HEK293 (cell line): ENCODE results near the gene THRAP3.

Source experiments
- CTCF ChIA-PET: fragments of 350-600 bp; formaldehyde crosslinking; extraction: SDS; loops from one replicate; lab custom pipeline; 2021; ENCODE audit warnings: antibody characterized with exemption; lab: Yijun Ruan, JAX
- POLR2A ChIA-PET: fragments of 300-600 bp; formaldehyde crosslinking; extraction: SDS; loops from one replicate; lab custom pipeline; 2020; ENCODE audit warnings: antibody characterized with exemption, inconsistent platforms; lab: Yijun Ruan, JAX
- H3K27ac ChIP-seq: fragments of 200-500 bp; sonication (Bioruptor generic); 2 replicates; pipeline ENCODE4 v1.5.1; 2014; ENCODE audit warnings: low read depth, low read length, control low read depth, inconsistent platforms; ENCODE audit errors: extremely low read depth
- H3K36me3 ChIP-seq, 2 experiments: fragments of 200-500 bp in 1 of 2; sonication (Bioruptor generic) in 1 of 2; 1 replicate in 1 of 2; 2 replicates in 1 of 2; pipeline ENCODE4 v1.5.1; 2014 to 2017; ENCODE audit warnings: inconsistent platforms in 2 of 2, low read length in 2 of 2; ENCODE audit not compliant: control insufficient read depth in 2 of 2, insufficient read depth in 1 of 2
- H3K4me1 ChIP-seq: fragments of 200-500 bp; sonication (Bioruptor generic); 2 replicates; pipeline ENCODE4 v1.5.1; 2014; ENCODE audit warnings: mild to moderate bottlenecking, low read length, inconsistent platforms; ENCODE audit not compliant: control insufficient read depth, insufficient read depth
- H3K4me3 ChIP-seq: 2 replicates; pipeline ENCODE4 v1.5.1; 2011; ENCODE audit warnings: low read depth, mild to moderate bottlenecking, control low read depth, low read length, moderate library complexity
- H3K9me3 ChIP-seq: fragments of 200-500 bp; sonication (Bioruptor generic); 2 replicates; pipeline ENCODE4 v1.5.1; 2014; ENCODE audit warnings: low read depth, low read length, inconsistent platforms; ENCODE audit not compliant: control insufficient read depth, insufficient read depth
- EGR2 ChIP-seq: fragments of 450-650 bp; formaldehyde crosslinking; IDR thresholded peaks from 2 replicates; pipeline ENCODE4 v1.5.1; 2016; ENCODE audit warnings: low read depth, missing biosample characterization, missing genetic modification characterization
- HOXD13 ChIP-seq: sonication (generic); formaldehyde crosslinking; IDR thresholded peaks from 2 replicates; pipeline ENCODE4 v1.8.0; 2022; ENCODE audit warnings: missing genetic modification reagents, borderline replicate concordance
- SALL2 ChIP-seq: fragments of 450-650 bp; formaldehyde crosslinking; IDR thresholded peaks from 2 replicates; pipeline ENCODE4 v1.5.0; 2017; ENCODE audit warnings: missing biosample characterization, mild to moderate bottlenecking, missing genetic modification characterization, borderline replicate concordance
- SP3 ChIP-seq: fragments of 450-650 bp; formaldehyde crosslinking; IDR thresholded peaks from 2 replicates; pipeline ENCODE4 v1.5.1; 2016; ENCODE audit warnings: missing biosample characterization, missing genetic modification characterization
- WT1 ChIP-seq: fragments of 450-650 bp; formaldehyde crosslinking; IDR thresholded peaks from 2 replicates; pipeline ENCODE4 v1.5.1; 2016; ENCODE audit warnings: missing biosample characterization, missing genetic modification characterization
- ZFHX2 ChIP-seq: fragments of 450-650 bp; formaldehyde crosslinking; conservative IDR thresholded peaks from 2 replicates; pipeline ENCODE4 v1.5.1; 2016; ENCODE audit warnings: missing biosample characterization, missing genetic modification characterization
- ZNF157 ChIP-seq: fragments of 450-650 bp; formaldehyde crosslinking; IDR thresholded peaks from 2 replicates; pipeline ENCODE4 v1.5.1; 2016; ENCODE audit warnings: missing biosample characterization, missing genetic modification characterization
- ZNF48 ChIP-seq: fragments of 450-650 bp; formaldehyde crosslinking; IDR thresholded peaks from 2 replicates; pipeline ENCODE4 v1.5.1; 2016; ENCODE audit warnings: missing biosample characterization, missing genetic modification characterization
- ZNF501 ChIP-seq: fragments of 450-650 bp; formaldehyde crosslinking; IDR thresholded peaks from 2 replicates; pipeline ENCODE4 v1.5.1; 2016; ENCODE audit warnings: missing biosample characterization, missing genetic modification characterization
- ZNF529 ChIP-seq: fragments of 450-650 bp; formaldehyde crosslinking; IDR thresholded peaks from 2 replicates; pipeline ENCODE4 v1.5.1; 2017; ENCODE audit warnings: missing genetic modification characterization, missing biosample characterization; ENCODE audit not compliant: insufficient replicate concordance
- ZNF544 ChIP-seq: fragments of 450-650 bp; formaldehyde crosslinking; IDR thresholded peaks from 2 replicates; pipeline ENCODE4 v1.5.0; 2017; ENCODE audit warnings: missing biosample characterization, missing genetic modification characterization
- ZNF555 ChIP-seq: fragments of 450-650 bp; formaldehyde crosslinking; conservative IDR thresholded peaks from 2 replicates; pipeline ENCODE4 v1.5.1; 2017; ENCODE audit warnings: missing biosample characterization, mild to moderate bottlenecking, missing genetic modification characterization, inconsistent platforms
- ZNF654 ChIP-seq: fragments of 450-650 bp; formaldehyde crosslinking; IDR thresholded peaks from 2 replicates; pipeline ENCODE4 v1.5.1; 2016; ENCODE audit warnings: low read depth, missing biosample characterization, missing genetic modification characterization
- ZNF664 ChIP-seq: fragments of 450-650 bp; formaldehyde crosslinking; IDR thresholded peaks from 2 replicates; pipeline ENCODE4 v1.5.1; 2016; ENCODE audit warnings: missing biosample characterization, missing genetic modification characterization
- ZNF670 ChIP-seq: fragments of 450-650 bp; formaldehyde crosslinking; IDR thresholded peaks from 2 replicates; pipeline ENCODE4 v1.5.1; 2016; ENCODE audit warnings: missing biosample characterization, missing genetic modification characterization, low read depth
- ZNF677 ChIP-seq: fragments of 450-650 bp; IDR thresholded peaks from 2 replicates; pipeline ENCODE4 v1.5.0; 2018; ENCODE audit warnings: missing biosample characterization, mild to moderate bottlenecking, missing genetic modification characterization, moderate library complexity
- ZNF776 ChIP-seq: fragments of 450-650 bp; formaldehyde crosslinking; IDR thresholded peaks from 2 replicates; pipeline ENCODE4 v1.5.0; 2017; ENCODE audit warnings: missing biosample characterization, missing genetic modification characterization, borderline replicate concordance
- ZNF843 ChIP-seq: fragments of 450-650 bp; formaldehyde crosslinking; IDR thresholded peaks from 2 replicates; pipeline ENCODE4 v1.5.1; 2016; ENCODE audit warnings: missing biosample characterization, missing genetic modification characterization
- TF ChIP-seq, protein P1 (sequence below): fragments of 450-650 bp; formaldehyde crosslinking; IDR thresholded peaks from 2 replicates; pipeline ENCODE4 v1.5.1; 2016; ENCODE audit warnings: missing biosample characterization, missing genetic modification characterization
- TF ChIP-seq, protein P2 (sequence below): fragments of 450-650 bp; formaldehyde crosslinking; IDR thresholded peaks from 2 replicates; pipeline ENCODE4 v1.5.1; 2016; ENCODE audit warnings: missing biosample characterization, missing genetic modification characterization
- TF ChIP-seq, protein P3 (sequence below): fragments of 450-650 bp; formaldehyde crosslinking; IDR thresholded peaks from 2 replicates; pipeline ENCODE4 v1.5.1; 2016; ENCODE audit warnings: missing biosample characterization, missing genetic modification characterization
- TF ChIP-seq, protein P4 (sequence below): fragments of 450-650 bp; formaldehyde crosslinking; IDR thresholded peaks from 2 replicates; pipeline ENCODE4 v1.5.1; 2016; ENCODE audit warnings: missing biosample characterization, missing genetic modification characterization
- TF ChIP-seq, protein P5 (sequence below): fragments of 450-650 bp; formaldehyde crosslinking; IDR thresholded peaks from 2 replicates; pipeline ENCODE4 v1.5.1; 2016; ENCODE audit warnings: missing biosample characterization, missing genetic modification characterization

The THRAP3 gene

DNA sequence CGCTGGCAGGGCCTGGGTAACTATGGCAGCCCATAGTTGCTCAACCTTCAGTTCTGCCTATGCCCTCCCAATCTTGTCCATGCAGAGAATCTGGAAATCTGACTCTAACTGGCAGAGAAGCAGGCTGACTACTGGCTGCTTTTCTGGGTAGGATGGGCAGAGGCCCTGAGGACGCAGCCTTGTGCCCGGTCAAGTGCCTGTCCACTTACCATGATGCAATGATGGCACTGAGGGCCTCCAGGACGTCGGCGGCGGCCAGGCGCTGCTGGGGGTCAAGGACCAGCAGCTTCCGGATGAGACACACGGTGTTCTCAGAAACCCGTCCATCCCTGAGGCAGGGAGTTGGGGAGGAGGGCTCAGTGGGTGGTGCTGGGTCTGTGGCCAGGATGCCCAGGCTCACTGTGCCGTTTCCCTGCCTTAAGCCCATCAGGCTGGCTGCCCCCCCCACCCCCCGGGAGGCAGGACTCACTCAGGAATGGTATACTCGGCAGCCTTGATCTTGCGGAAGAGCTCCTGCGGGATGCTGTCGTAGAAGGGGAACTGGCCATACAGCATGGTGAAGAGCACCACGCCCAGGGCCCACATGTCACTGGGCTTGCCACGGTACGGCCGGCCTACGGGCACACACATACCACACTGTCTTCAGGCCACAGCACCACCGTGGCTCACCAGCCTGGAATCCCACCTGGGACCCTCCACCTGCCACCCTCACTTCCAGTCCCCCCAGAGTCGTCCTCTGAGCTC is 119.6 kb downstream of the THRAP3 start:
- POLR2A ChIA-PET, result no interaction called here
- Histone ChIP-seq H3K9me3 (no peaks in the 10 kb centered on the region), H3K4me3 (no peak overlapping the region), H3K4me1 (no peaks in the 10 kb centered on the region), H3K27ac (no peak overlapping the region), H3K36me3 (peaks cover 0 to 76% of the 10 kb centered on the region in 2 experiments; a peak in 2 of 3 replicates)
- CTCF ChIA-PET, result interaction anchor here (0.8 to 2.4 kb wide), 8 partner anchors 10 to 90 kb away, joined by 4 to 21 read pairs (median 10); no protein-coding TSS in a partner anchor
- TF ChIP-seq ZNF843 (tag by site-specific recombination) (no peak), ZNF501 (tag by site-specific recombination) (no peak), ZNF776 (tag by site-specific recombination) (no peak), SALL2 (tag by site-specific recombination) (no peak), ZNF654 (tag by site-specific recombination) (no peak)
- TF ChIP-seq, protein P1, sequence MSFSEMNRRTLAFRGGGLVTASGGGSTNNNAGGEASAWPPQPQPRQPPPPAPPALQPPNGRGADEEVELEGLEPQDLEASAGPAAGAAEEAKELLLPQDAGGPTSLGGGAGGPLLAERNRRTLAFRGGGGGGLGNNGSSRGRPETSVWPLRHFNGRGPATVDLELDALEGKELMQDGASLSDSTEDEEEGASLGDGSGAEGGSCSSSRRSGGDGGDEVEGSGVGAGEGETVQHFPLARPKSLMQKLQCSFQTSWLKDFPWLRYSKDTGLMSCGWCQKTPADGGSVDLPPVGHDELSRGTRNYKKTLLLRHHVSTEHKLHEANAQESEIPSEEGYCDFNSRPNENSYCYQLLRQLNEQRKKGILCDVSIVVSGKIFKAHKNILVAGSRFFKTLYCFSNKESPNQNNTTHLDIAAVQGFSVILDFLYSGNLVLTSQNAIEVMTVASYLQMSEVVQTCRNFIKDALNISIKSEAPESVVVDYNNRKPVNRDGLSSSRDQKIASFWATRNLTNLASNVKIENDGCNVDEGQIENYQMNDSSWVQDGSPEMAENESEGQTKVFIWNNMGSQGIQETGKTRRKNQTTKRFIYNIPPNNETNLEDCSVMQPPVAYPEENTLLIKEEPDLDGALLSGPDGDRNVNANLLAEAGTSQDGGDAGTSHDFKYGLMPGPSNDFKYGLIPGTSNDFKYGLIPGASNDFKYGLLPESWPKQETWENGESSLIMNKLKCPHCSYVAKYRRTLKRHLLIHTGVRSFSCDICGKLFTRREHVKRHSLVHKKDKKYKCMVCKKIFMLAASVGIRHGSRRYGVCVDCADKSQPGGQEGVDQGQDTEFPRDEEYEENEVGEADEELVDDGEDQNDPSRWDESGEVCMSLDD, result no peak
- TF ChIP-seq, protein P2, sequence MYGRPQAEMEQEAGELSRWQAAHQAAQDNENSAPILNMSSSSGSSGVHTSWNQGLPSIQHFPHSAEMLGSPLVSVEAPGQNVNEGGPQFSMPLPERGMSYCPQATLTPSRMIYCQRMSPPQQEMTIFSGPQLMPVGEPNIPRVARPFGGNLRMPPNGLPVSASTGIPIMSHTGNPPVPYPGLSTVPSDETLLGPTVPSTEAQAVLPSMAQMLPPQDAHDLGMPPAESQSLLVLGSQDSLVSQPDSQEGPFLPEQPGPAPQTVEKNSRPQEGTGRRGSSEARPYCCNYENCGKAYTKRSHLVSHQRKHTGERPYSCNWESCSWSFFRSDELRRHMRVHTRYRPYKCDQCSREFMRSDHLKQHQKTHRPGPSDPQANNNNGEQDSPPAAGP (tag by site-specific recombination), result no peak
- TF ChIP-seq, protein P3, sequence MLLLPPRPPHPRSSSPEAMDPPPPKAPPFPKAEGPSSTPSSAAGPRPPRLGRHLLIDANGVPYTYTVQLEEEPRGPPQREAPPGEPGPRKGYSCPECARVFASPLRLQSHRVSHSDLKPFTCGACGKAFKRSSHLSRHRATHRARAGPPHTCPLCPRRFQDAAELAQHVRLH (tag by site-specific recombination), result no peak
- TF ChIP-seq, protein P4, sequence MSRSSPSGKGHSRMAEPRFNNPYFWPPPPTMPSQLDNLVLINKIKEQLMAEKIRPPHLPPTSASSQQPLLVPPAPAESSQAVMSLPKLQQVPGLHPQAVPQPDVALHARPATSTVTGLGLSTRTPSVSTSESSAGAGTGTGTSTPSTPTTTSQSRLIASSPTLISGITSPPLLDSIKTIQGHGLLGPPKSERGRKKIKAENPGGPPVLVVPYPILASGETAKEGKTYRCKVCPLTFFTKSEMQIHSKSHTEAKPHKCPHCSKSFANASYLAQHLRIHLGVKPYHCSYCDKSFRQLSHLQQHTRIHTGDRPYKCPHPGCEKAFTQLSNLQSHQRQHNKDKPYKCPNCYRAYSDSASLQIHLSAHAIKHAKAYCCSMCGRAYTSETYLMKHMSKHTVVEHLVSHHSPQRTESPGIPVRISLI, result no peak

DNA sequence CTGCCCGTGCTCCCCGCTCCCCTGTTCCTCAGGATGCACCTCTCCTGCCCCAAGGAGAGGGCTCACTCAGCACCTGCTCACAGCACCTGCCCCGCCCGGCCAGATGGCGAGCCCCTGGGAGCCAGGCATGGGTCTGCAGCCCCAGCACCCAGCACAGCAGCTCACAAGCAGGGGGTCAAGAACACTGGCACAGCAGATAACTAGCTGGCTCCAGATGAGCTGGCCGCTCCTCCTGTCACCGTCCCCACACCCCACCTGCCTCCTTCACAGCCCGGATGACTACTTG is 120.1 kb downstream of the THRAP3 start:
- H3K27ac ChIP-seq, result no peak overlapping the region
- no peak overlapping the region for H3K4me3 ChIP-seq
- ChIA-PET POLR2A (no interaction called here), CTCF (interaction anchor here (1.5 to 2.4 kb wide), 2 partner anchors 9 to 25 kb away, joined by 4 to 17 read pairs; no protein-coding TSS in a partner anchor)
- H3K4me1 ChIP-seq, result no peaks in the 10 kb centered on the region
- H3K9me3 ChIP-seq, result no peaks in the 10 kb centered on the region
- no peak for TF ChIP-seq ZNF529
- no peak for TF ChIP-seq ZNF555 (tag by site-specific recombination)
- TF ChIP-seq ZFHX2 (tag by site-specific recombination), result no peak
- no peak for TF ChIP-seq ZNF544 (tag by site-specific recombination)
- no peak for TF ChIP-seq HOXD13 (CRISPR knock-in tag)
- TF ChIP-seq ZNF677 (tag by site-specific recombination), result no peak
- TF ChIP-seq EGR2 (tag by site-specific recombination), result no peak
- TF ChIP-seq, protein P5, sequence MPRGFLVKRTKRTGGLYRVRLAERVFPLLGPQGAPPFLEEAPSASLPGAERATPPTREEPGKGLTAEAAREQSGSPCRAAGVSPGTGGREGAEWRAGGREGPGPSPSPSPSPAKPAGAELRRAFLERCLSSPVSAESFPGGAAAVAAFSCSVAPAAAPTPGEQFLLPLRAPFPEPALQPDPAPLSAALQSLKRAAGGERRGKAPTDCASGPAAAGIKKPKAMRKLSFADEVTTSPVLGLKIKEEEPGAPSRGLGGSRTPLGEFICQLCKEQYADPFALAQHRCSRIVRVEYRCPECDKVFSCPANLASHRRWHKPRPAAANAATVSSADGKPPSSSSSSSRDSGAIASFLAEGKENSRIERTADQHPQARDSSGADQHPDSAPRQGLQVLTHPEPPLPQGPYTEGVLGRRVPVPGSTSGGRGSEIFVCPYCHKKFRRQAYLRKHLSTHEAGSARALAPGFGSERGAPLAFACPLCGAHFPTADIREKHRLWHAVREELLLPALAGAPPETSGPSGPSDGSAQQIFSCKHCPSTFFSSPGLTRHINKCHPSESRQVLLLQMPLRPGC (tag by site-specific recombination), result no peak
- no peak for TF ChIP-seq WT1 (tag by site-specific recombination)
- TF ChIP-seq ZNF670 (tag by site-specific recombination), result no peak
- TF ChIP-seq ZNF843 (tag by site-specific recombination), result no peak
- TF ChIP-seq ZNF48 (tag by site-specific recombination), result no peak
- TF ChIP-seq ZNF157 (tag by site-specific recombination), result no peak
- no peak for TF ChIP-seq ZNF664 (tag by site-specific recombination)
- TF ChIP-seq SP3 (tag by site-specific recombination), result no peak
- peaks cover 0 to 82% of the 10 kb centered on the region in 2 experiments; a peak in 2 of 3 replicates for H3K36me3 ChIP-seq
